Liver (tissue), 9 donors: ENCODE measurements around the gene AMN1. TPM values are rescaled to one million over a fixed set of nuclear protein-coding genes. Genes with fewer than 3 reads are reported as not detected.

Experiments used
- DNase-seq: peaks from one replicate; pipeline ENCODE4 v3.0.0-alpha.2; 2017; ENCODE audit warnings: low spot score
- H3K27ac ChIP-seq, 2 donors: one replicate each; pipeline ENCODE4 v1.7.0; 2013; ENCODE audit warnings: inconsistent platforms in 2 of 2, low read length in 2 of 2, control low read depth in 1 of 2, low read depth in 1 of 2, mild to moderate bottlenecking in 1 of 2
- H3K27me3 ChIP-seq, 4 donors: one replicate each; pipeline versions ENCODE4 v1.6.1 to v1.7.0; 2013; ENCODE audit warnings: low read length in 3 of 4, inconsistent platforms in 1 of 4, mild to moderate bottlenecking in 1 of 4, moderate library complexity in 1 of 4; ENCODE audit not compliant: control insufficient read depth in 4 of 4, insufficient read depth in 4 of 4
- H3K36me3 ChIP-seq, 4 donors: one replicate each; pipeline versions ENCODE4 v1.6.1 to v1.7.0; 2013; ENCODE audit warnings: low read length in 3 of 4, mild to moderate bottlenecking in 3 of 4, low read depth in 1 of 4, moderate library complexity in 1 of 4; ENCODE audit not compliant: control insufficient read depth in 4 of 4, insufficient read depth in 3 of 4
- H3K4me1 ChIP-seq, 4 donors: one replicate each; pipeline versions ENCODE4 v1.6.1 to v1.7.0; 2013; ENCODE audit warnings: low read length in 3 of 4, mild to moderate bottlenecking in 3 of 4, moderate library complexity in 1 of 4; ENCODE audit not compliant: control insufficient read depth in 4 of 4, insufficient read depth in 4 of 4
- H3K4me3 ChIP-seq, 3 donors: one replicate each; pipeline versions ENCODE4 v1.6.1 to v1.7.0; 2013; ENCODE audit warnings: low read length in 3 of 3, control low read depth in 1 of 3, low read depth in 1 of 3, mild to moderate bottlenecking in 1 of 3
- H3K9ac ChIP-seq, 2 donors: one replicate each; pipeline ENCODE4 v1.7.0; 2013; ENCODE audit warnings: low read length in 2 of 2, mild to moderate bottlenecking in 2 of 2, moderate library complexity in 2 of 2, control low read depth in 1 of 2, low read depth in 1 of 2
- H3K9me3 ChIP-seq, 4 donors: one replicate each; pipeline versions ENCODE4 v1.6.1 to v1.7.0; 2013; ENCODE audit warnings: low read length in 3 of 4; ENCODE audit not compliant: control insufficient read depth in 4 of 4
- ATF3 ChIP-seq: IDR thresholded peaks from 2 replicates; pipeline ENCODE4 v1.6.1; 2016; ENCODE audit warnings: antibody characterized with exemption
- CTCF ChIP-seq: fragments of 150-350 bp; IDR thresholded peaks from 2 replicates; pipeline ENCODE4 v1.5.1; 2017; ENCODE audit warnings: improper control_type of control experiment, low read depth, low read length; ENCODE audit not compliant: missing input control
- EGR1 ChIP-seq, 2 donors: IDR thresholded peaks; 2 replicates each; pipeline ENCODE4 v1.6.1; 2016 to 2018; ENCODE audit warnings: antibody characterized with exemption in 2 of 2, low read depth in 2 of 2
- FOXA1 ChIP-seq: IDR thresholded peaks from 2 replicates; pipeline ENCODE4 v1.6.1; 2016; ENCODE audit warnings: antibody characterized with exemption
- GABPA ChIP-seq, 2 donors: IDR thresholded peaks in 1 of 2; conservative IDR thresholded peaks in 1 of 2; 2 replicates each; pipeline ENCODE4 v1.6.1; 2016; ENCODE audit warnings: antibody characterized with exemption in 2 of 2, mild to moderate bottlenecking in 1 of 2, moderate library complexity in 1 of 2
- HNF4A ChIP-seq, 2 donors: conservative IDR thresholded peaks; 2 replicates each; pipeline ENCODE4 v1.6.1; 2016; ENCODE audit warnings: antibody characterized with exemption in 2 of 2, mild to moderate bottlenecking in 2 of 2
- JUND ChIP-seq, 2 donors: IDR thresholded peaks; 2 replicates each; pipeline ENCODE4 v1.6.1; 2016; ENCODE audit warnings: antibody characterized with exemption in 2 of 2
- MAX ChIP-seq: IDR thresholded peaks from 2 replicates; pipeline ENCODE4 v1.6.1; 2016; ENCODE audit warnings: antibody characterized with exemption
- NR2F2 ChIP-seq: IDR thresholded peaks from 2 replicates; pipeline ENCODE4 v1.6.1; 2016; ENCODE audit warnings: antibody characterized with exemption
- RAD21 ChIP-seq, 2 donors: IDR thresholded peaks; 2 replicates each; pipeline ENCODE4 v1.6.1; 2016; ENCODE audit warnings: antibody characterized with exemption in 2 of 2, mild to moderate bottlenecking in 2 of 2
- RXRA ChIP-seq, 2 donors: IDR thresholded peaks; 2 replicates each; pipeline ENCODE4 v1.6.1; 2017 to 2018; ENCODE audit warnings: antibody characterized with exemption in 2 of 2, mild to moderate bottlenecking in 1 of 2
- TAF1 ChIP-seq: conservative IDR thresholded peaks from 2 replicates; pipeline ENCODE4 v1.6.1; 2016; ENCODE audit warnings: antibody characterized with exemption, mild to moderate bottlenecking
- ZBTB33 ChIP-seq: IDR thresholded peaks from 2 replicates; pipeline ENCODE4 v1.6.1; 2016; ENCODE audit warnings: antibody characterized with exemption
- WGBS: extraction: QIAGEN DNeasy Blood & Tissue Kit; methylation state at CpG from one replicate; pipeline ENCODE4 v1.1.7; 2013; 5-methylcytosine and 5-hydroxymethylcytosine counted together
- polyA plus RNA-seq, 2 donors: library from polyadenylated mRNA; stranded (reverse) in 1 of 2; unstranded in 1 of 2; fragments of 200-250 nt in 1 of 2; fragments of >200 nt in 1 of 2; fragmentation: Nextera tagmentation in 1 of 2; extraction: Ambion mirVana in 1 of 2; gene quantifications; one replicate each; pipeline versions ENCODE4 v1.2.1 to v1.2.3, GENCODE V29; 2013 to 2015
- total RNA-seq, 2 donors: library from RNA; depleted of rRNA; stranded (reverse); fragments of >200 nt; gene quantifications; one replicate each; pipeline ENCODE4 v1.2.3, GENCODE V29; 2014
- donor health status: healthy.
- donor health status: healthy.
- donor health status: healthy.
- donor health status: healthy.
- donor health status: healthy.

AMN1 gene
- total and polyA plus RNA-seq, 4 donors: 1.9 to 5.2 (median 3.7) TPM

GRCh38 chr12:31773223-31773750 lies 44.5 kb upstream of the AMN1 start (continued):
- TF ChIP-seq MAX (peak; percentile 66), CTCF (no peak), NR2F2 (peak; percentile 73)

GRCh38 chr12:31772685-31773222 lies 43.9 kb upstream of the AMN1 start:
- H3K9ac ChIP-seq: no peak overlapping the region
- H3K27ac ChIP-seq: peak overlapping the region in 1 of 2 donors; percentile 39
- no peaks in the 10 kb centered on the region for H3K9me3 ChIP-seq
- WGBS: 71% methylated on average over 5 of the region's 5 CpGs
- no peak for DNase-seq
- no peaks in the 10 kb centered on the region for H3K36me3 ChIP-seq
- peaks cover 2 to 21% (median 19%) of the 10 kb centered on the region in 4 donors for H3K4me1 ChIP-seq
- no peaks in the 10 kb centered on the region for H3K27me3 ChIP-seq
- H3K4me3 ChIP-seq: no peak overlapping the region
- TF ChIP-seq ZBTB33: no peak
- no peak for TF ChIP-seq ATF3
- TF ChIP-seq CTCF: no peak
- no peak for TF ChIP-seq NR2F2
- TF ChIP-seq JUND (IDR thresholded peaks at IDR 0.05): no peak
- no peak for TF ChIP-seq EGR1 (IDR thresholded peaks at IDR 0.05; ENCODE audit: low read depth in 2 of 2)
- no peak for TF ChIP-seq RAD21 (IDR thresholded peaks at IDR 0.05)
- no peak for TF ChIP-seq MAX
- no peak for TF ChIP-seq RXRA (IDR thresholded peaks at IDR 0.05)
- no peak for TF ChIP-seq HNF4A (conservative IDR thresholded peaks at IDR 0.05)

GRCh38 chr12:31772186-31772585 lies 43.4 kb upstream of the AMN1 start:
- WGBS: 88% methylated on average over 4 of the region's 4 CpGs
- TF ChIP-seq MAX (no peak), EGR1 (IDR thresholded peaks at IDR 0.05; ENCODE audit: low read depth in 2 of 2) (no peak), NR2F2 (no peak), TAF1 (no peak), GABPA (IDR thresholded peaks at IDR 0.05 in 1 of 2, conservative IDR thresholded peaks at IDR 0.05 in 1 of 2) (no peak), JUND (IDR thresholded peaks at IDR 0.05) (no peak), FOXA1 (no peak), HNF4A (conservative IDR thresholded peaks at IDR 0.05) (no peak), ATF3 (no peak)

More at GRCh38 chr12:31772186-31772585, 43.4 kb upstream of the AMN1 start:
- H3K36me3 ChIP-seq: no peaks in the 10 kb centered on the region
- H3K27ac ChIP-seq: no peak overlapping the region
- peaks cover 2 to 21% (median 19%) of the 10 kb centered on the region in 4 donors for H3K4me1 ChIP-seq
- DNase-seq: no peak
- no peak overlapping the region for H3K9ac ChIP-seq
- no peak overlapping the region for H3K4me3 ChIP-seq
- H3K9me3 ChIP-seq: no peaks in the 10 kb centered on the region
- H3K27me3 ChIP-seq: no peaks in the 10 kb centered on the region
